Breast epithelium (tissue), 4 donors: ENCODE results near the gene CHST10. TPM values are rescaled to one million over a fixed set of nuclear protein-coding genes. Genes with fewer than 3 reads are reported as not detected.

Experiments used
- DNase-seq, 2 donors: peaks; one replicate each; pipeline ENCODE4 v3.0.0-alpha.2; 2019; ENCODE audit warnings: low spot score in 2 of 2
- H3K27ac ChIP-seq, 2 donors: fragments of 200-600 bp; sonication (generic) in 1 of 2; one replicate each; pipeline ENCODE4 v1.5.1; 2016 to 2019; ENCODE audit warnings: mild to moderate bottlenecking in 1 of 2
- H3K27me3 ChIP-seq, 2 donors: fragments of 200-600 bp; sonication (generic) in 1 of 2; one replicate each; pipeline versions ENCODE4 v1.5.1 to v1.6.0; 2017 to 2019; ENCODE audit warnings: control low read depth in 1 of 2, mild to moderate bottlenecking in 1 of 2
- H3K36me3 ChIP-seq: fragments of 200-600 bp; one replicate; pipeline ENCODE4 v1.5.1; 2019
- H3K4me1 ChIP-seq, 2 donors: fragments of 200-600 bp; sonication (generic); one replicate each; pipeline ENCODE4 v1.5.1; 2016 to 2019; ENCODE audit warnings: control low read depth in 1 of 2
- H3K4me3 ChIP-seq, 3 donors: fragments of 200-600 bp; sonication (generic); 1 replicate in 2 of 3; 2 replicates in 1 of 3; pipeline ENCODE4 v1.5.1; 2016 to 2019; ENCODE audit warnings: mild to moderate bottlenecking in 3 of 3, moderate library complexity in 2 of 3
- H3K9me3 ChIP-seq, 2 donors: fragments of 200-600 bp; sonication (generic) in 1 of 2; one replicate each; pipeline ENCODE4 v1.5.1; 2016 to 2019; ENCODE audit warnings: control low read depth in 1 of 2
- CTCF ChIP-seq, 3 donors: fragments of 450-650 bp; IDR thresholded peaks; one replicate each; pipeline ENCODE4 v1.5.1; 2016 to 2017; ENCODE audit warnings: antibody characterized with exemption in 3 of 3, mild to moderate bottlenecking in 3 of 3, moderate library complexity in 3 of 3
- POLR2A ChIP-seq: fragments of 450-650 bp; IDR thresholded peaks from one replicate; pipeline ENCODE4 v1.6.1; 2016; ENCODE audit warnings: antibody characterized with exemption, mild to moderate bottlenecking, moderate library complexity
- POLR2AphosphoS5 ChIP-seq, 3 donors: sonication (generic); formaldehyde crosslinking; IDR thresholded peaks; one replicate each; pipeline ENCODE4 v1.6.1; 2017; ENCODE audit warnings: antibody characterized with exemption in 3 of 3
- intact Hi-C: fragments of 100-400 bp; cut with DNase I; formaldehyde crosslinking; loops from one replicate; pipeline ENCODE4 v1.15.1; 2023; ENCODE audit warnings: low total_unique reads
- total RNA-seq, 3 donors: library from RNA; depleted of rRNA; stranded (reverse); fragments of >200 nt; gene quantifications; one replicate each; pipeline ENCODE4 v1.1.0, GENCODE V29; 2016

Gene CHST10
- total RNA-seq, 3 donors from 2014 or later, result 4.5 to 17.0 (median 8.3) TPM

GRCh38 chr2:100409975-100410647, 7.4 kb downstream of the CHST10 start:
- H3K27ac ChIP-seq, result no peak overlapping the region
- intact Hi-C loops, result no loop called here
- no peaks in the 10 kb centered on the region for H3K4me1 ChIP-seq
- no peaks in the 10 kb centered on the region for H3K9me3 ChIP-seq
- no peak overlapping the region for H3K4me3 ChIP-seq
- H3K36me3 ChIP-seq, result no peaks in the 10 kb centered on the region
- TF ChIP-seq CTCF (IDR thresholded peaks at IDR 0.05), result no peak
- no peak for TF ChIP-seq POLR2AphosphoS5 (IDR thresholded peaks at IDR 0.05)
- no peak for TF ChIP-seq POLR2A
- no peak for DNase-seq
- H3K27me3 ChIP-seq, result no peaks in the 10 kb centered on the region

GRCh38 chr2:100409461-100409860, 8.0 kb downstream of the CHST10 start:
- DNase-seq, result no peak
- H3K27me3 ChIP-seq, result no peaks in the 10 kb centered on the region
- H3K36me3 ChIP-seq, result no peaks in the 10 kb centered on the region
- no peak overlapping the region for H3K4me3 ChIP-seq
- H3K27ac ChIP-seq, result no peak overlapping the region
- no peaks in the 10 kb centered on the region for H3K9me3 ChIP-seq
- TF ChIP-seq POLR2AphosphoS5 (IDR thresholded peaks at IDR 0.05), result no peak
- no peak for TF ChIP-seq CTCF (IDR thresholded peaks at IDR 0.05)
- no peak for TF ChIP-seq POLR2A
- H3K4me1 ChIP-seq, result no peaks in the 10 kb centered on the region
- intact Hi-C loops, result no loop called here

- no peaks in the 10 kb centered on the region for H3K36me3 ChIP-seq
These were observed 8.5 kb downstream of the CHST10 start for GRCh38 chr2:100408941-100409340.

GRCh38 chr2:100408104-100408503, 9.4 kb downstream of the CHST10 start:
- DNase-seq, result no peak
- Histone ChIP-seq H3K36me3 (no peaks in the 10 kb centered on the region), H3K9me3 (no peaks in the 10 kb centered on the region), H3K27me3 (no peaks in the 10 kb centered on the region), H3K4me1 (no peaks in the 10 kb centered on the region), H3K4me3 (no peak overlapping the region), H3K27ac (no peak overlapping the region)
- no peak for TF ChIP-seq POLR2AphosphoS5 (IDR thresholded peaks at IDR 0.05)
- no peak for TF ChIP-seq POLR2A
- TF ChIP-seq CTCF (IDR thresholded peaks at IDR 0.05), result no peak
- intact Hi-C loops, result no loop called here

More at GRCh38 chr2:100408941-100409340, 8.5 kb downstream of the CHST10 start:
- intact Hi-C loops, result no loop called here
- Histone ChIP-seq H3K4me1 (no peaks in the 10 kb centered on the region), H3K4me3 (no peak overlapping the region), H3K9me3 (no peaks in the 10 kb centered on the region), H3K27me3 (no peaks in the 10 kb centered on the region), H3K27ac (no peak overlapping the region)
- no peak for DNase-seq
- no peak for TF ChIP-seq POLR2A
- TF ChIP-seq POLR2AphosphoS5 (IDR thresholded peaks at IDR 0.05), result no peak
- no peak for TF ChIP-seq CTCF (IDR thresholded peaks at IDR 0.05)

- intact Hi-C loops, result no loop called here
- Histone ChIP-seq H3K4me3 (no peak overlapping the region), H3K36me3 (no peaks in the 10 kb centered on the region), H3K4me1 (no peaks in the 10 kb centered on the region), H3K27ac (no peak overlapping the region), H3K27me3 (no peaks in the 10 kb centered on the region), H3K9me3 (no peaks in the 10 kb centered on the region)
- DNase-seq, result no peak
- TF ChIP-seq POLR2AphosphoS5 (IDR thresholded peaks at IDR 0.05) (no peak), CTCF (IDR thresholded peaks at IDR 0.05) (no peak), POLR2A (no peak)
These were observed 9.9 kb downstream of the CHST10 start for GRCh38 chr2:100407563-100407962.
